ENCODE results near the gene CDH5. TPM values are rescaled to one million over a fixed set of nuclear protein-coding genes. Genes with fewer than 3 reads are reported as not detected.

The CDH5 gene
- total and polyA plus RNA-seq, 8 donors = 3.4 to 10.2 (median 5.4) TPM

- Histone ChIP-seq H3K4me1 (peaks cover 0 to 8% (median 3%) of the 10 kb centered on the region in 3 donors), H3K27ac (no peak overlapping the region), H3K4me3 (no peak overlapping the region), H3K27me3 (no peaks in the 10 kb centered on the region), H3K36me3 (no peaks in the 10 kb centered on the region), H3K9me3 (no peaks in the 10 kb centered on the region)
- peak in 1 of 6 donors; percentile 44 for DNase-seq
- no peak for ATAC-seq
- FAIRE-seq = no peak
- WGBS, 2 donors = 62 to 70% methylated on average over 58 to 61 of the region's 61 CpGs
- intact Hi-C loops (cut with DNase I) = loop anchor here in 2 of 3 donors (5.0 to 10.0 kb wide), 3 partner anchors 58 to 462 kb away; no protein-coding TSS in a partner anchor
- TF ChIP-seq, protein P1, sequence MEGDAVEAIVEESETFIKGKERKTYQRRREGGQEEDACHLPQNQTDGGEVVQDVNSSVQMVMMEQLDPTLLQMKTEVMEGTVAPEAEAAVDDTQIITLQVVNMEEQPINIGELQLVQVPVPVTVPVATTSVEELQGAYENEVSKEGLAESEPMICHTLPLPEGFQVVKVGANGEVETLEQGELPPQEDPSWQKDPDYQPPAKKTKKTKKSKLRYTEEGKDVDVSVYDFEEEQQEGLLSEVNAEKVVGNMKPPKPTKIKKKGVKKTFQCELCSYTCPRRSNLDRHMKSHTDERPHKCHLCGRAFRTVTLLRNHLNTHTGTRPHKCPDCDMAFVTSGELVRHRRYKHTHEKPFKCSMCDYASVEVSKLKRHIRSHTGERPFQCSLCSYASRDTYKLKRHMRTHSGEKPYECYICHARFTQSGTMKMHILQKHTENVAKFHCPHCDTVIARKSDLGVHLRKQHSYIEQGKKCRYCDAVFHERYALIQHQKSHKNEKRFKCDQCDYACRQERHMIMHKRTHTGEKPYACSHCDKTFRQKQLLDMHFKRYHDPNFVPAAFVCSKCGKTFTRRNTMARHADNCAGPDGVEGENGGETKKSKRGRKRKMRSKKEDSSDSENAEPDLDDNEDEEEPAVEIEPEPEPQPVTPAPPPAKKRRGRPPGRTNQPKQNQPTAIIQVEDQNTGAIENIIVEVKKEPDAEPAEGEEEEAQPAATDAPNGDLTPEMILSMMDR (IDR thresholded peaks at IDR 0.05) = no peak
Observed at GRCh38 chr16:66402591-66403230, 36.2 kb downstream of the CDH5 start.

DNA sequence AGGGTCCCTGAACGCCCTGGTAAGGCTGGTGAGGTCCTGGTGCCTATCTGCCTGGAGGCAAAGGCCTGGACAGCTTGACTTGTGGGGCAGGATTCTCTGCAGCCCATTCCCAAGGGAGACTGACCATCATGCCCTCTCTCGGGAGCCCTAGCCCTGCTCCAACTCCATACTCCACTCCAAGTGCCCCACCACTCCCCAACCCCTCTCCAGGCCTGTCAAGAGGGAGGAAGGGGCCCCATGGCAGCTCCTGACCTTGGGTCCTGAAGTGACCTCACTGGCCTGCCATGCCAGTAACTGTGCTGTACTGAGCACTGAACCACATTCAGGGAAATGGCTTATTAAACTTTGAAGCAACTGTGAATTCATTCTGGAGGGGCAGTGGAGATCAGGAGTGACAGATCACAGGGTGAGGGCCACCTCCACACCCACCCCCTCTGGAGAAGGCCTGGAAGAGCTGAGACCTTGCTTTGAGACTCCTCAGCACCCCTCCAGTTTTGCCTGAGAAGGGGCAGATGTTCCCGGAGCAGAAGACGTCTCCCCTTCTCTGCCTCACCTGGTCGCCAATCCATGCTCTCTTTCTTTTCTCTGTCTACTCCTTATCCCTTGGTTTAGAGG lies 37.1 kb downstream of the CDH5 start:
- no peaks in the 10 kb centered on the region for H3K27me3 ChIP-seq
- H3K9me3 ChIP-seq = no peaks in the 10 kb centered on the region
- intact Hi-C loops (cut with DNase I) = loop anchor here in 2 of 3 donors (5.0 to 10.0 kb wide), 3 partner anchors 59 to 461 kb away; no protein-coding TSS in a partner anchor
- ATAC-seq (no peak), FAIRE-seq (no peak), DNase-seq (no peak)
- no peaks in the 10 kb centered on the region for H3K36me3 ChIP-seq
- TF ChIP-seq, protein P1 (IDR thresholded peaks at IDR 0.05) = no peak
- peaks cover 0 to 8% (median 3%) of the 10 kb centered on the region in 3 donors for H3K4me1 ChIP-seq
- 44 to 50% methylated on average over 5 of the region's 5 CpGs for WGBS, 2 donors
- no peak overlapping the region for H3K4me3 ChIP-seq
- no peak overlapping the region for H3K27ac ChIP-seq

DNA sequence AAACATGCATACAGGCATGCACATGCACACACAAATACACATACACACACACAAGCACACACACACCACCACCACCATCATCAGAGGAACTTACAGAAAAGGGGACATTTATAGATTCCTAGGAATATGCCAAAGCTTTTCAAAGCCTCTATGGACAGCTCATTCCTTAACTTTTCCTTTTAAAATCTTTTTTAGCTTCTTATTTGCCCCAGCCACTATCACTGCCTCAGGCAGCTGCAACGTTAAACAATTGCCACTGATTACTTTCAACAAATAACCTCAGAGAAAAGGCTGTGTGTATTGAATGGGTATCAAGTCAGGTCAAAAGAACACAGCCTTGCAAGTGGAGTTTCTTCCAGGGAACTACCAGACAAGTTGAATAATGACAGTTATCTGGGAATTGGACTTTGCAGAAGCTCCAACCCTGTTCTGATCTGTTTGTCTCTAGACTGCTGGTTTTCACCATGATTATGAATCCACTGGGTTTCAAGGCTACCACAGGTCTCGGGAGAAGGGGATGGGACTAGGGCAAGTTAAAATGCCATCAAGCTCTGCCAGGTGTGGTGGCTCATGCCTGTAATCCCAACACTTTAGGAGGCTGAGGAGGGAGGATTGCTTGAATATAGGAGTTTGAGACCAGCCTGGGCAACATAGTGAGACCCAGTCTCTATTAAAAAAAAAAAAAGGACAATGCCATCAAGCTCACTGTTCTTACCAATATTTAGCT lies 38.7 kb downstream of the CDH5 start:
- H3K27me3 ChIP-seq = no peaks in the 10 kb centered on the region
- no peaks in the 10 kb centered on the region for H3K9me3 ChIP-seq
- FAIRE-seq = no peak
- no peak overlapping the region for H3K4me3 ChIP-seq
- peaks cover 0 to 8% (median 3%) of the 10 kb centered on the region in 3 donors for H3K4me1 ChIP-seq
- no peak for ATAC-seq
- intact Hi-C loops (cut with DNase I) = loop anchor here in 2 of 3 donors (5.0 to 10.0 kb wide), 4 partner anchors 60 to 462 kb away; no protein-coding TSS in a partner anchor
- DNase-seq = no peak
- TF ChIP-seq, protein P1 (IDR thresholded peaks at IDR 0.05) = no peak
- H3K27ac ChIP-seq = no peak overlapping the region
- WGBS, 2 donors = 51 to 69% methylated on average over 2 of the region's 2 CpGs
- no peaks in the 10 kb centered on the region for H3K36me3 ChIP-seq

- Histone ChIP-seq H3K36me3 (no peaks in the 10 kb centered on the region), H3K27ac (no peak overlapping the region), H3K27me3 (no peaks in the 10 kb centered on the region), H3K4me1 (peaks cover 0 to 8% (median 3%) of the 10 kb centered on the region in 3 donors), H3K4me3 (peak overlapping the region in 3 of 4 donors; percentile 22 to 54 (median 24)), H3K9me3 (peaks cover 0 to 3% (median 0%) of the 10 kb centered on the region in 4 donors)
- TF ChIP-seq, protein P1 (IDR thresholded peaks at IDR 0.05) = peak; percentile 80 to 97 (median 92)
- FAIRE-seq = no peak
- DNase-seq = peak; percentile 54 to 96 (median 83)
- peak; percentile 93 to 95 (median 95) for ATAC-seq
- 0 to 2% methylated on average over 35 of the region's 35 CpGs for WGBS, 2 donors
- intact Hi-C loops (cut with DNase I) = loop anchor here in 2 of 3 donors (5.0 to 10.0 kb wide), 4 partner anchors 62 to 461 kb away; no protein-coding TSS in a partner anchor
Observed at GRCh38 chr16:66406534-66407221, 40.2 kb downstream of the CDH5 start.
